Brain microvascular endothelial cell (primary cell): ENCODE measurements around the gene RARA.

ENCODE experiments used
- DNase-seq: peaks from one replicate; pipeline ENCODE4 v3.0.0-alpha.2; 2020
- H3K27ac ChIP-seq: fragments of 250-450 bp; sonication (Bioruptor Pico); 2 replicates; pipeline ENCODE4 v1.5.1; 2020; ENCODE audit warnings: mild to moderate bottlenecking, moderate library complexity
- H3K27me3 ChIP-seq: fragments of 250-450 bp; sonication (Bioruptor Pico); replicated peaks from 2 replicates; pipeline ENCODE4 v1.5.1; 2020; ENCODE audit warnings: mild to moderate bottlenecking
- H3K36me3 ChIP-seq: fragments of 250-450 bp; sonication (Bioruptor Pico); replicated peaks from 2 replicates; pipeline ENCODE4 v1.5.1; 2020; ENCODE audit warnings: mild to moderate bottlenecking
- H3K4me3 ChIP-seq: 2 replicates; pipeline ENCODE4 v1.5.1; 2011; ENCODE audit warnings: low read depth, mild to moderate bottlenecking, control low read depth, low read length, moderate library complexity
- CTCF ChIP-seq: IDR thresholded peaks from 2 replicates; pipeline ENCODE4 v1.5.1; 2011; ENCODE audit warnings: low read depth, mild to moderate bottlenecking, moderate library complexity, low read length, control low read depth, inconsistent platforms; ENCODE audit errors: missing control alignments
- in situ Hi-C: cut with HindIII; loops from 2 replicates; pipeline ENCODE4 v1.10.0; 2017; ENCODE audit warnings: low sequenced_read_pairs, low pct_ligation_motif_present

Gene RARA

GRCh38 chr17:40312131-40312731 lies 3.3 kb downstream of the RARA start:
- in situ Hi-C loops = loop anchor here (25.0 kb wide), 1 partner anchor 225 kb away; no protein-coding TSS in a partner anchor
- no peak overlapping the region for H3K4me3 ChIP-seq
- DNase-seq = no peak
- TF ChIP-seq CTCF = no peak
- no peaks in the 10 kb centered on the region for H3K36me3 ChIP-seq
- no peaks in the 10 kb centered on the region for H3K27me3 ChIP-seq
- no peak overlapping the region for H3K27ac ChIP-seq

- Histone ChIP-seq H3K27me3 (no peaks in the 10 kb centered on the region), H3K27ac (no peak overlapping the region), H3K4me3 (no peak overlapping the region), H3K36me3 (no peaks in the 10 kb centered on the region)
- TF ChIP-seq CTCF = no peak
- in situ Hi-C loops = loop anchor here (25.0 kb wide), 1 partner anchor 224 kb away; no protein-coding TSS in a partner anchor
- DNase-seq = no peak
Observed at GRCh38 chr17:40312893-40313667, 4.1 kb downstream of the RARA start.

GRCh38 chr17:40313668-40314583 lies 4.9 kb downstream of the RARA start:
- no peaks in the 10 kb centered on the region for H3K27me3 ChIP-seq
- DNase-seq = no peak
- no peak for TF ChIP-seq CTCF
- no peak overlapping the region for H3K27ac ChIP-seq
- no peaks in the 10 kb centered on the region for H3K36me3 ChIP-seq
- in situ Hi-C loops = loop anchor here (25.0 kb wide), 1 partner anchor 223 kb away; no protein-coding TSS in a partner anchor
- no peak overlapping the region for H3K4me3 ChIP-seq

GRCh38 chr17:40314584-40314956 lies 5.6 kb downstream of the RARA start:
- no peak overlapping the region for H3K4me3 ChIP-seq
- in situ Hi-C loops = loop anchor here (25.0 kb wide), 1 partner anchor 223 kb away; no protein-coding TSS in a partner anchor
- no peaks in the 10 kb centered on the region for H3K27me3 ChIP-seq
- peak; percentile 82 for DNase-seq
- H3K27ac ChIP-seq = no peak overlapping the region
- no peak for TF ChIP-seq CTCF
- H3K36me3 ChIP-seq = no peaks in the 10 kb centered on the region

GRCh38 chr17:40315206-40315605 lies 6.2 kb downstream of the RARA start:
- Histone ChIP-seq H3K36me3 (no peaks in the 10 kb centered on the region), H3K4me3 (no peak overlapping the region), H3K27me3 (no peaks in the 10 kb centered on the region), H3K27ac (no peak overlapping the region)
- TF ChIP-seq CTCF = no peak
- no peak for DNase-seq
- in situ Hi-C loops = loop anchor here (25.0 kb wide), 1 partner anchor 222 kb away; no protein-coding TSS in a partner anchor
